ENCODE results near the gene CCDC24.

DNA sequence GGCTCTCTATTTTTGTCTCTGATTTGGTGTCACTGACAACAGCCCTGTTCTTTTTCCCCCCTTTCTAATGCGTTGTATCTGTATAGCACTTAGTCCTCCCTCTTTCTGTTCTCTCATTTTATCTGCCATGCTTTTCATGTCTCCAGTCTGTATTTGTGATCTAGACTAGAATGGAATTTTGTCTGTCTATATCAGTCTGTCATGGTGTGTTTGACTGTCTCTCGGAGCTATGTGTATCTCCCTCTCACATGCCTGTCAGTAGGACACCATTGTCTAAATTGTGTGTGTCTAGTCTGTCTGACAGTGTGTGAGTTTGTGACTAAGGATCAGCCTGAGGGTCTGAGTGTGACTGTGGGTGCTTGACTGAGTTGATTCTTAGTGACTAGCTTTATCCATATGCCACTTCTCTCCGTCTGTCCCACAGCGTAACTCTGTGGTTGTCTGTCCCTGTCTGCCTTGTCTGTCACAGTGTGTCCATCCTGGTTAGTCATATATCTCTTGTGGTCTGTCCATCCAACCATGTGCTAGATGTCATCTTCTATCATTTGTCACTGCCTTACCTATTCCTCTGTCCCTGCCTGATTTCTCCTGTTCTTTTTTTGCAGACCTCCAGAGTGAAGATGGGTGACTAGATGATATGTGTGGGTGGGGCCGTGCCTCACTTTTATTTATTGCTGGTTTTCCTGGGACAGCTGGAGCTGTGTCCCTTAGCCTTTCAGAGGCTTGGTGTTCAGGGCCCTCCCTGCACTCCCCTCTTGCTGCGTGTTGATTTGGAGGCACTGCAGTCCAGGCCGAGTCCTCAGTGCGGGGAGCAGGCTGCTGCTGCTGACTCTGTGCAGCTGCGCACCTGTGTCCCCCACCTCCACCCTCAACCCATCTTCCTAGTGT lies 13.8 kb upstream of the CCDC24 start:
- TF ChIP-seq, protein P1, sequence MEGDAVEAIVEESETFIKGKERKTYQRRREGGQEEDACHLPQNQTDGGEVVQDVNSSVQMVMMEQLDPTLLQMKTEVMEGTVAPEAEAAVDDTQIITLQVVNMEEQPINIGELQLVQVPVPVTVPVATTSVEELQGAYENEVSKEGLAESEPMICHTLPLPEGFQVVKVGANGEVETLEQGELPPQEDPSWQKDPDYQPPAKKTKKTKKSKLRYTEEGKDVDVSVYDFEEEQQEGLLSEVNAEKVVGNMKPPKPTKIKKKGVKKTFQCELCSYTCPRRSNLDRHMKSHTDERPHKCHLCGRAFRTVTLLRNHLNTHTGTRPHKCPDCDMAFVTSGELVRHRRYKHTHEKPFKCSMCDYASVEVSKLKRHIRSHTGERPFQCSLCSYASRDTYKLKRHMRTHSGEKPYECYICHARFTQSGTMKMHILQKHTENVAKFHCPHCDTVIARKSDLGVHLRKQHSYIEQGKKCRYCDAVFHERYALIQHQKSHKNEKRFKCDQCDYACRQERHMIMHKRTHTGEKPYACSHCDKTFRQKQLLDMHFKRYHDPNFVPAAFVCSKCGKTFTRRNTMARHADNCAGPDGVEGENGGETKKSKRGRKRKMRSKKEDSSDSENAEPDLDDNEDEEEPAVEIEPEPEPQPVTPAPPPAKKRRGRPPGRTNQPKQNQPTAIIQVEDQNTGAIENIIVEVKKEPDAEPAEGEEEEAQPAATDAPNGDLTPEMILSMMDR (conservative IDR thresholded peaks at IDR 0.05; ENCODE audit: low read length), result no peak
- no peak for TF ChIP-seq EZH2phosphoT487 (IDR thresholded peaks at IDR 0.05; ENCODE audit: borderline replicate concordance, low read depth, low read length)

Data from OCI-LY7 (cell line).